Gastrocnemius medialis (tissue), 4 donors: ENCODE measurements around the gene CIPC. TPM values are rescaled to one million over a fixed set of nuclear protein-coding genes. Genes with fewer than 3 reads are reported as not detected.

Source experiments
- ATAC-seq, 2 donors: fragments of 150-250 bp; one replicate each; pipeline ENCODE4 v1.9.1; 2016
- DNase-seq, 2 donors: peaks; one replicate each; pipeline ENCODE4 v3.0.0-alpha.2; 2019
- H3K27ac ChIP-seq, 4 donors: fragments of 200-600 bp; sonication (generic); 1 replicate in 1 of 4; 2 replicates in 3 of 4; pipeline ENCODE4 v1.5.1; 2016 to 2018; ENCODE audit warnings: mild to moderate bottlenecking in 2 of 4, moderate library complexity in 1 of 4
- H3K27me3 ChIP-seq, 3 donors: fragments of 200-600 bp; sonication (generic) in 2 of 3; 1 replicate in 1 of 3; 2 replicates in 2 of 3; pipeline versions ENCODE4 v1.5.1 to v1.6.0; 2016 to 2019; ENCODE audit warnings: mild to moderate bottlenecking in 1 of 3, moderate library complexity in 1 of 3
- H3K36me3 ChIP-seq, 2 donors: fragments of 200-600 bp; sonication (generic) in 1 of 2; one replicate each; pipeline ENCODE4 v1.5.1; 2017 to 2018
- H3K4me1 ChIP-seq, 2 donors: fragments of 200-600 bp; sonication (generic) in 1 of 2; one replicate each; pipeline ENCODE4 v1.5.1; 2016 to 2017; ENCODE audit warnings: mild to moderate bottlenecking in 2 of 2
- H3K4me3 ChIP-seq, 4 donors: fragments of 200-600 bp; sonication (generic) in 3 of 4; 1 replicate in 1 of 4; 2 replicates in 3 of 4; pipeline ENCODE4 v1.5.1; 2016 to 2019; ENCODE audit warnings: mild to moderate bottlenecking in 2 of 4
- H3K9me3 ChIP-seq, 3 donors: fragments of 200-600 bp; sonication (generic) in 2 of 3; 1 replicate in 1 of 3; 2 replicates in 2 of 3; pipeline ENCODE4 v1.5.1; 2016 to 2019
- POLR2A ChIP-seq, 2 donors: fragments of 450-650 bp; IDR thresholded peaks; one replicate each; pipeline ENCODE4 v1.6.1; 2017; ENCODE audit warnings: antibody characterized with exemption in 2 of 2, mild to moderate bottlenecking in 2 of 2, moderate library complexity in 2 of 2
- in situ Hi-C, 4 donors: fragments of 200-750 bp; cut with MboI; loops; one replicate each; pipeline versions ENCODE4 v1.15.0 to v1.8.0; 2017; ENCODE audit warnings: low sequenced_read_pairs in 4 of 4
- intact Hi-C: fragments of 100-400 bp; cut with DNase I; formaldehyde crosslinking; loops from one replicate; pipeline ENCODE4 v1.15.1; 2023; ENCODE audit warnings: low total_unique reads
- total RNA-seq, 4 donors: library from RNA; depleted of rRNA; stranded (reverse); fragments of >200 nt; gene quantifications; one replicate each; pipeline versions ENCODE4 v1.1.0 to v1.2.3, GENCODE V29; 2016
- TF ChIP-seq, protein P1 (sequence below), 5 experiments: fragments of 450-650 bp in 3 of 5; fragments of 200-600 bp in 2 of 5; sonication (generic) in 2 of 5; IDR thresholded peaks in 4 of 5; conservative IDR thresholded peaks in 1 of 5; 1 replicate in 4 of 5; 2 replicates in 1 of 5; pipeline ENCODE4 v1.5.1; 2016 to 2019; ENCODE audit warnings: antibody characterized with exemption in 5 of 5, mild to moderate bottlenecking in 3 of 5, moderate library complexity in 3 of 5

Gene CIPC
- total RNA-seq, 4 donors from 2014 or later = 114 to 178 (median 120) TPM

DNA sequence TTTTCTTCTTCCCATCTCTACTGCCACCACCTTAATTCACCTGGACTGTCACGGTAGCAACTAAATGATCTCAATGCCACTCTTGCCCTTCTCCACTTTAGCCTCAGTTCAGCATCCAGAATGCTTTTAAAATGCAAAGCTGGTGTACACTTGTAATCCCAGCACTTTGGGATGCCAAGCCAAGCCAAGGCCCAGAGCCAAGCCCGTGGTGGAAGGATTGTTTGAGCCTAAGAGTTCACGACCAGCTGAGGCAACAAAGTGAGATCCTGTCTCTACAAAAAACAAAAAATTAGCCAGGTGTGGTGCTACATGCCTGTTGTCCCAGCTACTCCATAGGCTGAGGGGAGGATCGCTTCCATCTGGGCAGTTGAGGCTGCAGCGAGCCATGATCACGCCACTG is 5.9 kb downstream of the CIPC start:
- intact Hi-C loops = no loop called here
- ATAC-seq (no peak), DNase-seq (no peak)
- Histone ChIP-seq H3K36me3 (peaks cover 0 to 19% of the 10 kb centered on the region in 2 donors), H3K27ac (peak overlapping the region; percentile 93 to 99 (median 98)), H3K4me1 (peaks cover 93 to 96% of the 10 kb centered on the region in 2 donors), H3K4me3 (no peak overlapping the region), H3K27me3 (no peaks in the 10 kb centered on the region), H3K9me3 (no peaks in the 10 kb centered on the region)
- TF ChIP-seq, protein P1, sequence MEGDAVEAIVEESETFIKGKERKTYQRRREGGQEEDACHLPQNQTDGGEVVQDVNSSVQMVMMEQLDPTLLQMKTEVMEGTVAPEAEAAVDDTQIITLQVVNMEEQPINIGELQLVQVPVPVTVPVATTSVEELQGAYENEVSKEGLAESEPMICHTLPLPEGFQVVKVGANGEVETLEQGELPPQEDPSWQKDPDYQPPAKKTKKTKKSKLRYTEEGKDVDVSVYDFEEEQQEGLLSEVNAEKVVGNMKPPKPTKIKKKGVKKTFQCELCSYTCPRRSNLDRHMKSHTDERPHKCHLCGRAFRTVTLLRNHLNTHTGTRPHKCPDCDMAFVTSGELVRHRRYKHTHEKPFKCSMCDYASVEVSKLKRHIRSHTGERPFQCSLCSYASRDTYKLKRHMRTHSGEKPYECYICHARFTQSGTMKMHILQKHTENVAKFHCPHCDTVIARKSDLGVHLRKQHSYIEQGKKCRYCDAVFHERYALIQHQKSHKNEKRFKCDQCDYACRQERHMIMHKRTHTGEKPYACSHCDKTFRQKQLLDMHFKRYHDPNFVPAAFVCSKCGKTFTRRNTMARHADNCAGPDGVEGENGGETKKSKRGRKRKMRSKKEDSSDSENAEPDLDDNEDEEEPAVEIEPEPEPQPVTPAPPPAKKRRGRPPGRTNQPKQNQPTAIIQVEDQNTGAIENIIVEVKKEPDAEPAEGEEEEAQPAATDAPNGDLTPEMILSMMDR (IDR thresholded peaks at IDR 0.05 in 4 of 5, conservative IDR thresholded peaks at IDR 0.05 in 1 of 5) = no peak
- in situ Hi-C loops = loop anchor here in 3 of 4 donors (10.0 to 25.0 kb wide), 2 partner anchors 211 to 358 kb away; partner anchors contain the start of genes AHSA1 (in 1 of the 3) and VIPAS39 (in 1 of the 3)

- Histone ChIP-seq H3K4me1 (peaks cover 96 to 97% of the 10 kb centered on the region in 2 donors), H3K27ac (peak overlapping the region; percentile 93 to 99 (median 98)), H3K27me3 (no peaks in the 10 kb centered on the region), H3K4me3 (peak overlapping the region in 1 of 4 donors; percentile 14), H3K36me3 (peaks cover 0 to 20% of the 10 kb centered on the region in 2 donors), H3K9me3 (no peaks in the 10 kb centered on the region)
- TF ChIP-seq POLR2A (IDR thresholded peaks at IDR 0.05) = no peak
- TF ChIP-seq, protein P1 (IDR thresholded peaks at IDR 0.05 in 4 of 5, conservative IDR thresholded peaks at IDR 0.05 in 1 of 5) = no peak
- DNase-seq = no peak
- in situ Hi-C loops (loop anchor here in 3 of 4 donors (10.0 to 25.0 kb wide), 2 partner anchors 210 to 358 kb away; partner anchors contain the start of genes AHSA1 (in 1 of the 3) and VIPAS39 (in 1 of the 3)), intact Hi-C loops (no loop called here)
- no peak for ATAC-seq
Observed at GRCh38 chr14:77104393-77104792, 6.3 kb downstream of the CIPC start.

- Histone ChIP-seq H3K4me3 (peak overlapping the region in 2 of 4 donors; percentile 1 to 15), H3K36me3 (peaks cover 0 to 25% of the 10 kb centered on the region in 2 donors), H3K27me3 (no peaks in the 10 kb centered on the region), H3K4me1 (peaks cover 97 to 100% of the 10 kb centered on the region in 2 donors), H3K9me3 (no peaks in the 10 kb centered on the region), H3K27ac (peak overlapping the region; percentile 93 to 99 (median 98))
- intact Hi-C loops = no loop called here
- TF ChIP-seq, protein P1 (IDR thresholded peaks at IDR 0.05 in 4 of 5, conservative IDR thresholded peaks at IDR 0.05 in 1 of 5) = no peak
- peak in 1 of 2 donors; percentile 35 for TF ChIP-seq POLR2A (IDR thresholded peaks at IDR 0.05)
- ATAC-seq = peak; percentile 55 to 60
- in situ Hi-C loops = loop anchor here in 3 of 4 donors (10.0 to 25.0 kb wide), 2 partner anchors 209 to 357 kb away; partner anchors contain the start of genes AHSA1 (in 1 of the 3) and VIPAS39 (in 1 of the 3)
- DNase-seq = peak in 1 of 2 donors; percentile 59
Observed at GRCh38 chr14:77105145-77105939, 7.3 kb downstream of the CIPC start.

GRCh38 chr14:77106666-77107065 is 8.6 kb downstream of the CIPC start:
- Histone ChIP-seq H3K36me3 (peaks cover 0 to 36% of the 10 kb centered on the region in 2 donors), H3K4me3 (no peak overlapping the region), H3K27me3 (no peaks in the 10 kb centered on the region), H3K4me1 (peaks cover 97 to 100% of the 10 kb centered on the region in 2 donors), H3K9me3 (no peaks in the 10 kb centered on the region), H3K27ac (peak overlapping the region; percentile 93 to 99 (median 98))
- in situ Hi-C loops = loop anchor here in 3 of 4 donors (10.0 to 25.0 kb wide), 2 partner anchors 208 to 356 kb away; partner anchors contain the start of genes AHSA1 (in 1 of the 3) and VIPAS39 (in 1 of the 3)
- ATAC-seq (peak; percentile 62 to 84), DNase-seq (peak; percentile 57 to 62)
- TF ChIP-seq, protein P1 (IDR thresholded peaks at IDR 0.05 in 4 of 5, conservative IDR thresholded peaks at IDR 0.05 in 1 of 5) = no peak
- TF ChIP-seq POLR2A (IDR thresholded peaks at IDR 0.05) = no peak
- intact Hi-C loops = no loop called here
